Suprapubic skin (tissue), 4 donors: ENCODE results near the gene ZIM2.

Source experiments
- CTCF ChIP-seq, 2 donors: fragments of 200-600 bp in 1 of 2; fragments of 450-650 bp in 1 of 2; sonication (generic) in 1 of 2; IDR thresholded peaks; one replicate each; pipeline ENCODE4 v1.5.1; 2016 to 2019; ENCODE audit warnings: antibody characterized with exemption in 2 of 2, mild to moderate bottlenecking in 1 of 2, moderate library complexity in 1 of 2
- EP300 ChIP-seq: sonication (generic); formaldehyde crosslinking; IDR thresholded peaks from one replicate; pipeline ENCODE4 v1.6.1; 2017; ENCODE audit warnings: antibody characterized with exemption
- POLR2A ChIP-seq, 2 donors: fragments of 450-650 bp; IDR thresholded peaks; one replicate each; pipeline ENCODE4 v1.6.1; 2017; ENCODE audit warnings: antibody characterized with exemption in 2 of 2, mild to moderate bottlenecking in 2 of 2, moderate library complexity in 2 of 2
- POLR2AphosphoS5 ChIP-seq, 3 donors: sonication (generic); formaldehyde crosslinking; IDR thresholded peaks; one replicate each; pipeline ENCODE4 v1.6.1; 2017; ENCODE audit warnings: antibody characterized with exemption in 3 of 3

GRCh38 chr19:56837492-56838023 is 3.0 kb downstream of the ZIM2 start:
- TF ChIP-seq CTCF (IDR thresholded peaks at IDR 0.05) (peak in 1 of 2 donors; percentile 49), POLR2AphosphoS5 (IDR thresholded peaks at IDR 0.05) (no peak), POLR2A (IDR thresholded peaks at IDR 0.05) (no peak), EP300 (no peak)
